CMK (cell line): ENCODE data around the gene PNPLA2.

Experiments used
- DNase-seq: peaks from one replicate; pipeline ENCODE4 v3.0.0-alpha.2; 2010; ENCODE audit warnings: low read depth

Gene PNPLA2

GRCh38 chr11:844693-845644 is 26.3 kb downstream of the PNPLA2 start:
- DNase-seq = no peak

GRCh38 chr11:845872-846495 is 27.3 kb downstream of the PNPLA2 start:
- DNase-seq = no peak

GRCh38 chr11:846496-847098 is 27.9 kb downstream of the PNPLA2 start:
- no peak for DNase-seq

- no peak for DNase-seq
Measured at GRCh38 chr11:847876-848275, 29.2 kb downstream of the PNPLA2 start.

GRCh38 chr11:848380-848931 is 29.7 kb downstream of the PNPLA2 start:
- no peak for DNase-seq

GRCh38 chr11:849104-849824 is 30.6 kb downstream of the PNPLA2 start:
- DNase-seq = no peak

GRCh38 chr11:849951-850774 is 31.4 kb downstream of the PNPLA2 start:
- DNase-seq = no peak

GRCh38 chr11:850775-851763 is 32.4 kb downstream of the PNPLA2 start:
- DNase-seq = no peak

GRCh38 chr11:852762-853161 is 34.0 kb downstream of the PNPLA2 start:
- no peak for DNase-seq

- DNase-seq = no peak
Measured at GRCh38 chr11:853682-854448, 35.2 kb downstream of the PNPLA2 start.

- no peak for DNase-seq
Measured at GRCh38 chr11:854601-855329, 36.1 kb downstream of the PNPLA2 start.

- DNase-seq = no peak
Measured at GRCh38 chr11:855330-855674, 36.6 kb downstream of the PNPLA2 start.

- no peak for DNase-seq
Measured at GRCh38 chr11:855796-856195, 37.1 kb downstream of the PNPLA2 start.

GRCh38 chr11:856397-856796 is 37.7 kb downstream of the PNPLA2 start:
- DNase-seq = no peak

- no peak for DNase-seq
Measured at GRCh38 chr11:858053-858761, 39.5 kb downstream of the PNPLA2 start.

- DNase-seq = no peak
Measured at GRCh38 chr11:858762-859339, 40.1 kb downstream of the PNPLA2 start.

- no peak for DNase-seq
Measured at GRCh38 chr11:859394-860131, 40.8 kb downstream of the PNPLA2 start.
